Measurements from ENCODE around the gene OTOG.

OTOG gene

GRCh38 chr11:17541330-17541885, 5.7 kb upstream of the OTOG start:
- DNase-seq (ENCODE audit: low read depth): no peak

- DNase-seq (ENCODE audit: low read depth): no peak
Measured at GRCh38 chr11:17542249-17542648, 4.8 kb upstream of the OTOG start.

GRCh38 chr11:17543041-17543440, 4.0 kb upstream of the OTOG start:
- no peak for DNase-seq (ENCODE audit: low read depth)

DNA sequence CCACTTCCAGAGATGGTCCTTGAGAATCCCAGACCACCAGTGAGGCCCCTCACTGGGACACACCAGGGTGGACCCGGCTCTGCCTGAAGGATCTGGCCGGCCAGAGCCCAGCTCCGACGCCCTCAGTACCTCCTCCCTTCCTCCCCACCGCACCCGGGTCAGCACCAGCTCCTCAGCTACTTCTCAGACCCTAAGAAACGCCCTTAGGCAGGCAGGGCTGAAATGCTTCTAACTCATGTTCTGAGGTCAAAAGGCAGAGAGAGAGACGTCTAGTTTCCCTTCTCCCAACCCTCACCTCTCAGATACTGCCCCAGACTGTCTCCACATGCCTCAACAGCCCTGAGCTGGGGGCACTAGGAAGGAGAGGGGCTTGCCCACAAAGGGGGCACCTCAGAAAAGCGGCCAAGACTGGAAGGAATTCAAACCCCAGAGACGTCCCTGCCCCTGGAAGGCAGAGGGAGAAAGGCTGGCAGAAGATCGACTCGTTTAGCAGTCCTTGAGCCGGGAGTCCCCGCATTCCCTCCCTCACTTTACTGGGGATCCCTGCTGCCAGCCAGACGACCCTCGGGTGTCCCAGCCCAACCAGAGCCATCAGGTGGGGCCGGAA, 3.4 kb upstream of the OTOG start:
- no peak for DNase-seq (ENCODE audit: low read depth)

DNA sequence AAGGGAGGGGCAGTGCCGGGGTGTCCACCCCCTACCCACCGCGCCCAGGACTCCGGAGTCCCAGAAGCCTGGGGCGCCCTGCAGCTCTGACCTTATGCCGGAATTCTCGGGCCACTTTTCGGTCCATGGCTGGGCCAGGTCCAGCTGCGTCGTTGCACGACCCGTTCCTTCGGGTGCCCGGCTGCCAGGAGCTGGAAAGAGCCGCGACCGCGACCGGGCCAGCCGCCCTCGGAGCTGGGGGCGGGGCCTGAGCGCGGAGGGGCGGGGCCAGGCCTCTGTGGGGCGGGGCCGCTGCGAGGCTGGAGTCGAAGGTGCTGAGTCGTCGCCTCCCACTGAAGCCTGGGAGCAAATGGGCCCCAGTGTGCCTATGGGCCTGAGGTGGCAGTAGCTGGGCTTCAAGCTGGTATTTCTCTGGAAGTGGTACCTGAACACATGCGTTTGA, 2.9 kb upstream of the OTOG start, which contains the start of gene USH1C:
TSS of gene USH1C (minus strand) at position 236 of the 442 bp plus-strand sequence. CDS start at position 127, 109 bp downstream.
- no peak for DNase-seq (ENCODE audit: low read depth)

GRCh38 chr11:17546240-17546639, 819 bp upstream of the OTOG start:
- DNase-seq (ENCODE audit: low read depth): no peak

GRCh38 chr11:17547932-17548331, 873 bp downstream of the OTOG start:
- no peak for DNase-seq (ENCODE audit: low read depth)

DNA sequence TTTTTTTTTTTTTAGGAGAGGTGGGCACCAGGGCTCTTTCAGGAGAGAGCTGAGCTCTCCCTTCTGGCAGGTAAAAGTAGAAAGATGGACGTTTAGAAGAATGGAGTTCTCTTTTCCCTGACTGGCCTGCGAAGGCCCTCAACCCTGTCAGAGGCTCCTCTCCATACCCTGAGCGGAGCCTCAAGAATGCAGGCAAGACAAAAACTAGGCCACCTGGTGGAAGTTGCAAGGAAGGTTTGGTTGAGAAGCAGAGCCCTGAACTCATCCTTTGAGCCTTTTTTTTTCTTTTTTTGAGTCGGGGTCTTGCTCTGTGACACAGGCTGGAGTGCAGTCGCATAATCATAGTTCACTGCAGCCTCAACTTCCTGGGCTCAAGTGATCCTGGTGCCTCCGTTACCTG, 1.4 kb downstream of the OTOG start:
- no peak for DNase-seq (ENCODE audit: low read depth)

DNA sequence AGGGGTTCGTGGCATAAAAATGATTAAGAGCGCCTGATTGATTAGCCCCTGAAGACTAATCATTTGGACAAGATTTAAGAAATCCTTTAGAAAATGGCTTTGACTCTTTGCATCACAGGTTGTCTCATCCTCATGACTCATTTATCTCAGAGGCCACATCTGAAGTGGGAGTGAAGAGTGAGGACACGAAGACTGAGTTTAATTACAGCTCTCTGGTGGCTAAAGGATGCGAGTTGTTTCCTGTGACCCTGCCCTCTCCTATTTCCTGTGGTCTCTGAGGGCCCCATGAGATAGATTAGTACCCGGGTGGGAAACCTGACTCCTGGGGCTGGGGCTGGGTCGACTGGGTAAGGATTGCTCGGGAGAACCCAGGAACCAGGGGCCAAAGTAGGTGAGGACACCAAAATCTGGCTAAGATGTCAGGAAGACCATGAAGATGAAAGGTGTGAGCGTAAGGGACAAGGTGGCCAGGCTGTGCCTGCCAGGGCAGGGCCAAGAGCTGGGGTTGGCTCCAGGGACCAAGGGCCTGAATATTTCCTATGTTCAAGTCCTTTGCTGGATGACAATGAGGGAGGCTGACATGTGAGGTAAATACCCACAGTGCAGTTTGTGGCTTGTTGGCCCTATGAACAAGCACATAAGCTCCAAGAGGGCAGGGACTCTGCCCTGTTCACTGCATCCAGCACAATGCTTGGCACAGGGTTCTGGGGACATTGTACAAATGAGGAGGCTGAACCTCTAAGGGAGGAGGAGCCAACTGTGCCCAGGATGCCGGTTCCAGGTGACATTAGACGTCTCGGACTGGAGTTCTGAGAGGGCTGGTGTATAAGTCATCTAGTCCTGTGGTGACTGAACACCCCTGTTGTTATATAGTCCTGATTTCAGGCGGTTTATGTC, 3.6 kb downstream of the OTOG start:
- no peak for DNase-seq (ENCODE audit: low read depth)

DNA sequence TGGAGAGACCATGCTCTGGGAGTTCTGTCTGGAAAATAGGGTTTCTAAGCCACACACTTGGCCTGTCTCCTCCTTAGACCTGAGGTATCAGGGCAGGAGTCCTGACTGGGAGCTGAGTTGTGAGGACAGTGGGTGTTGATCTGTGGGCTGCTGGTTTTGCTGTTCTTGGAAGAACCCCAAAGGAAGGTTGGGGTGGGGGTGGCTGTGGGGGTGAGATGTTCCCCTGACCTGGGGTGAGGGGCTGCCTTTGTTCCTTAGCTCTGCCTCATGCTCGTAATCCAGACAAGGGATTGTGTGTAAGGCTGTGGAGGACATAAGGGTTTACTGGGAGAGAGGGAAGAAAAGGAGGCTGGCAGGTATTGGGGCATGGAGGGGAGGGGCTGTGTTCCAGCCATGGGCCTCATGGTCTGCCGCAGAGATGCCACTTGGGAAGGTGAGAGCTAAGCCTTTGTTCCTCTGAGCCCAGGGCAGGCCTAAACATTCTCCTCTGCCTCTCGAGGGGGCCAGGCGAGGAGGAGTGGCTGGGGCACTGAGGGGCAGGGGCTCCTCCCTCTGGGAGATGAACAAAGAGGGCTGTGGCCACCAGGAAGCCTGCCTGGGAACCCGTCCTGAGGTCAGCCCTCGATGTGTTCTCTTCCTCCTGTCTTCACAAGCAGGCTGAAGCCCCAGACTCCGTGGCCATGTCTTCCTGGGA, 4.4 kb downstream of the OTOG start:
- DNase-seq (ENCODE audit: low read depth): no peak

GRCh38 chr11:17552041-17552355, 4.9 kb downstream of the OTOG start:
- no peak for DNase-seq (ENCODE audit: low read depth)

GRCh38 chr11:17552392-17553248, 5.6 kb downstream of the OTOG start:
- no peak for DNase-seq (ENCODE audit: low read depth)

DNA sequence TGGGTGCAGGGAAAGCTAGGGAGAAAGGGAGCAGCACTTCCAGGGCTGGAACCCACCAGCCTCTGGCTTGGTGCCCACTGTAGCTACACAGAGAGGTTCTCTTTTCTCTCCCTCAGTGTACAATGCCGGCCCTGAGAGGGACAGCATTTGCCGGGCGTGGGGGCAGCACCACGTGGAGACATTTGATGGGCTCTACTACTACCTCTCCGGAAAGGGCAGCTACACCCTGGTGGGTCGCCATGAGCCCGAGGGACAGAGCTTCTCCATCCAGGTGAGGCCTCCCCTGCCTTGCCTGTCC, 6.1 kb downstream of the OTOG start:
- no peak for DNase-seq (ENCODE audit: low read depth)

DNA sequence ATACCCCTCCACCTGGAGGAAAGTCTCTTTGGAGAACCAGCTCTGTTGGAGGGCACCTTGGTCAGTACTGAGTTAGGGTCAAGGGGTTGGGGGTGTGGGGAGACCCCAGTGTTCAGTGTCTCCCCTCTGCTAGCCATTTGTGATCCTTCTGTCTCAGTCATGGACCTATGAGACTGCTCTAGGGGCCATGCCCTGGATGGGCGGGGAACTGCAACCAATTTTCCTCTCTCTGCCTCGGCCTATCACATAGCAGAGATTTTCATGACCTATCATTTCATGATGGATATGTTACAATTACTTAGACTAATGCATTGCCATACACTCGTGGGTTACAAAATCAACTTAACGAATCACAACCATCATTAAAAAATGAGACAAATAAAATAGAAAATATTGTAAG, 7.4 kb downstream of the OTOG start:
- DNase-seq (ENCODE audit: low read depth): no peak

GRCh38 chr11:17556999-17557398, 9.9 kb downstream of the OTOG start:
- no peak for DNase-seq (ENCODE audit: low read depth)

DNA sequence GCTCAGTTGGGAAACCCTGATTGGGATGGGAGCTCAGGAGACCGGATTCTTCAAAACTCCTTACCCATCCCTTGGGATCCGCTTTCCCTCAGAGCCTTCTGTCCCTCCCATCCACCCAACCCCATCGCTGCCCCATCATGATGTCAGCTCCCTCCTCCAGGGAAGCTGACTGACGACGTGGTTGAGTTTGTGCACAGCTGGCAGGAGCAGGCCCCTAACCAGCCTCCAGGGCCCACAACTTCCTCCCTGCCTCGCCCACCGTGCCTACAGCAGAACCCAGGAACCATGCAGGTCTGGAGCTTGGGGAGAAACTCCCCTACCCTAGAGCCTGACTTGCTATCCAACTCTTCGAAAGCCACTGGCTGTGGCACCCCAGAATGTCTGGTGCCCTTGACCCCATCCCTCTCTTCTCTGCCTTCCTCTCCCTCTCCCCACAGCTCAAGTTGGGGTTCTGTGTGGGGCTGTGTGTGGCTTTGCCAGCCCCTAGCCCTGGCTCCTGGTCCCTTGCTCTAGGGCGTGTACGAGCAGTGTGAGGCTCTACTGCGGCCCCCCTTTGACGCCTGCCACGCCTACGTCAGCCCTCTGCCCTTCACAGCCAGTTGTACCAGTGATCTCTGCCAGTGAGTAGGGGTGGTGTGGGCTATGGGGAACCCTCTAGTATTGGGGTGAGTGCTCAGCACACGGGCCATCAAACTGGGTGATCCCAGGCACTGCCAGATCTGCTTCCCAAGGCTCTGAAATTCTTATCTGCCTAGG, 11.1 kb downstream of the OTOG start:
- DNase-seq (ENCODE audit: low read depth): no peak

GRCh38 chr11:17558916-17559315, 11.9 kb downstream of the OTOG start:
- no peak for DNase-seq (ENCODE audit: low read depth)

DNA sequence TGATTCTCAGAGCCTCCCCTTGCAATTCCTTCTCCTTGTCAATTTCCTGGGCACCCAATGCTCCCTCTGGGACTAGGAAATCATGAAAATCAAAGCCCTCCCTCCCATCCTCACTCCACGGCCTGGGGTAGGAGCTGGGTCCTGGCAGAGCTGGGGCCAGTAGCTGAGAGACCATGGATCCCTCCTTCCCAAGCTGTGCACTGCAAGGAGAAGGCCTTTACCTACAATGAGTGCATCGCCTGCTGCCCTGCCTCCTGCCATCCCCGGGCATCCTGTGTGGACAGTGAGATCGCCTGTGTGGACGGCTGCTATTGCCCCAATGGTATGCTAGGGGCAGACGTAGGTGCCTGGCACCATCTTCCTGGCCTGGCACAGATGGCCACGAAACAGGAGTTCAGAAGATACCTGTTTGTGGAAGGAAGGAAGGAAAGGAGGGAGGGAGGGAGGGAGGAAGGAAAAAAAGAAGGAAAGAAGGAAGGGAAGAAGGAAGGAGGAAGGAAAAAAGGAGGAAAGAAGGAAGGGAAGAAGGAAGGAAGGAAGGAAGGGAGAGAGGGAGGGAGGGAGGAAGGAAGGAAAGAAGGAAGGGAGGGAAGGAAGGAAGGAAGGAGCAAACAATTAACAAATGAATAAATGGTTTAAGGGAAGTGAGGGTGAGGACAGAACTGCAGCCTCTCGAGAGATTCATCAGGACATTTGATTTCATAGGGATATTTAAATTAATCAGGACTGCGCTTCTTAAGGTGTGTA, 12.5 kb downstream of the OTOG start:
- DNase-seq (ENCODE audit: low read depth): no peak

DNA sequence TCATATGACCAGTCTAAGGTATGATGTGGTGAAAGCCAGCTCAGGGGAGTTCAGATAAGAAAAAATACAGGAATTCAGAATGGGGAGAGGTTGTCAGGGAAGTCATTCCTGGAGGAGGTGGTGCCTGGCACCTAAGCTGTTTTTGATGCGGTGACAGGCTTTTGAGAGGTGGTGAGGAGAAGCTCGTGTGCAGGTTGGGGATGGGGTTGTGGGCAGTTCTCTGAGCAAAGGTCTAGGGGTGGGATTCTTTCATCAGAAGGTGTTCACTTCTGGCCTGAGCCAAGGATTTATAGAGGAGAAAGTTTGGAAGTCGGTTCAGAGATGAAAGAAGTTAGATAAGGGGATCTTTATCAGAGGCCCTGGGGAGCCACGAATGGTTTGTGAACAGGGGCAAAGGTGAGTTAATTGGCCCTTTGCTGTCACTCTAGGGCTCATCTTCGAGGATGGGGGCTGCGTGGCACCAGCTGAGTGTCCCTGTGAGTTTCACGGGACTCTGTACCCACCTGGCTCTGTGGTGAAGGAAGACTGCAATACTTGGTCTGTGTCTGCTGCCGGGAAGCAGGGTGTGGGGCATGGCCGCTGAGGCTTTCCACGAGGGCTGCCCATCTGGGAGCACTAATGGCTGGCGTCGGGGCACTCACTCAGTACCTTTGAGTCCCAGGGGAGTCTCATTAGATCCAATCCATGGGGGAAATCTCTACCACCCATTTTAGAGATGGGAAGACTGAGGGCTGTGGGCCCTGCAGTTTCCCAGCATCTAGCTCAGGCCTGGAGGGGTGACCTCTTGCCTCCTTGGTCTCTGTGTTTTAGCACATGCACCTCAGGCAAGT, 13.4 kb downstream of the OTOG start:
- DNase-seq (ENCODE audit: low read depth): no peak

GRCh38 chr11:17561111-17561415, 14.0 kb downstream of the OTOG start:
- no peak for DNase-seq (ENCODE audit: low read depth)

All from T follicular helper cell (primary cell).